Panc1 (cell line): Measurements from ENCODE around the gene ERRFI1. TPM values are rescaled to one million over a fixed set of nuclear protein-coding genes. Genes with fewer than 3 reads are reported as not detected.

ENCODE experiments used
- ATAC-seq: fragments of 200-7000 bp; cut with Tn5 transposase; 2 replicates; pipeline ENCODE4 v1.9.1; 2020; ENCODE audit warnings: mild to moderate bottlenecking, moderate library complexity
- BruUV-seq: library from RNA; stranded (reverse); fragments of 400-500 nt; replicated peaks from 2 replicates; lab custom pipeline; 2021; lab: Mats Ljungman, UMichigan
- CTCF ChIA-PET: fragments of 300-600 bp; sonication (Branson Sonifier 250); formaldehyde crosslinking; loops from one replicate; lab custom pipeline; 2022; ENCODE audit warnings: antibody characterized with exemption; lab: Charles Lee
- POLR2A ChIA-PET: fragments of 300-600 bp; sonication (Branson Sonifier 250); formaldehyde crosslinking; loops from one replicate; lab custom pipeline; 2022; ENCODE audit warnings: antibody characterized with exemption; lab: Charles Lee
- DNase-seq: peaks from one replicate; pipeline ENCODE4 v3.0.0-alpha.2; 2010; ENCODE audit warnings: low read depth, low spot score
- H3K27ac ChIP-seq: 2 replicates; pipeline ENCODE4 v1.5.1; 2011; ENCODE audit warnings: mild to moderate bottlenecking, low read length, inconsistent platforms
- H3K27me3 ChIP-seq: fragments of 200-500 bp; sonication (Bioruptor generic); 2 replicates; pipeline ENCODE4 v1.6.0; 2014; ENCODE audit warnings: low read length, inconsistent platforms; ENCODE audit not compliant: control insufficient read depth, insufficient read depth
- H3K36me3 ChIP-seq: fragments of 200-500 bp; sonication (Bioruptor generic); 2 replicates; pipeline ENCODE4 v1.5.1; 2014; ENCODE audit warnings: inconsistent platforms, mild to moderate bottlenecking, low read length, moderate library complexity; ENCODE audit not compliant: control insufficient read depth, insufficient read depth
- H3K4me1 ChIP-seq: 2 replicates; pipeline ENCODE4 v1.5.1; 2011; ENCODE audit warnings: inconsistent platforms, mild to moderate bottlenecking, low read length, moderate library complexity; ENCODE audit not compliant: control insufficient read depth, insufficient read depth
- H3K4me3 ChIP-seq, 2 experiments: 2 replicates each; pipeline ENCODE4 v1.5.1; 2011 to 2012; ENCODE audit warnings: low read depth in 2 of 2, low read length in 2 of 2, mild to moderate bottlenecking in 2 of 2, inconsistent platforms in 1 of 2, moderate library complexity in 1 of 2
- H3K9me3 ChIP-seq: fragments of 200-500 bp; sonication (Bioruptor generic); 2 replicates; pipeline ENCODE4 v1.5.1; 2014; ENCODE audit warnings: low read depth, mild to moderate bottlenecking, inconsistent platforms, low read length, moderate library complexity; ENCODE audit not compliant: control insufficient read depth, insufficient read depth
- CTCF ChIP-seq: fragments of 450-650 bp; IDR thresholded peaks from 2 replicates; pipeline ENCODE4 v1.5.1; 2017; ENCODE audit warnings: mild to moderate bottlenecking
- POLR2AphosphoS5 ChIP-seq: IDR thresholded peaks from 2 replicates; pipeline ENCODE4 v1.6.1; 2012; ENCODE audit warnings: mild to moderate bottlenecking, low read depth, low read length, moderate library complexity
- REST ChIP-seq, 2 experiments: IDR thresholded peaks; 2 replicates each; pipeline ENCODE4 v1.6.1; 2011 to 2012; ENCODE audit warnings: low read depth in 2 of 2, control low read depth in 1 of 2, low read length in 1 of 2, mild to moderate bottlenecking in 1 of 2, moderate library complexity in 1 of 2; ENCODE audit not compliant: insufficient read depth in 1 of 2
- SIN3A ChIP-seq: IDR thresholded peaks from 2 replicates; pipeline ENCODE4 v1.6.1; 2012; ENCODE audit warnings: low read depth, mild to moderate bottlenecking, low read length, moderate library complexity, borderline replicate concordance; ENCODE audit not compliant: insufficient read depth
- TCF7L2 ChIP-seq: IDR thresholded peaks from 2 replicates; pipeline ENCODE4 v1.6.1; 2011; ENCODE audit warnings: mild to moderate bottlenecking, low read depth, low read length, inconsistent platforms
- in situ Hi-C: cut with HindIII; loops from 2 replicates; pipeline ENCODE4 v1.10.0; 2016; ENCODE audit warnings: low sequenced_read_pairs, low pct_unique_long_range_greater_than_20kb
- intact Hi-C: fragments of 100-400 bp; cut with micrococcal nuclease; formaldehyde crosslinking; loops from one replicate; pipeline ENCODE4 v1.10.0; 2022; ENCODE audit not compliant: unreplicated experiment
- total RNA-seq: library from RNA; stranded (reverse); gene quantifications from one replicate; pipeline ENCODE4 v1.2.1, GENCODE V29; 2021; ENCODE audit not compliant: unreplicated experiment

ERRFI1 gene
- total RNA-seq, 1 experiment from 2014 or later: 299 TPM

GRCh38 chr1:8004113-8004802 is 21.9 kb downstream of the ERRFI1 start:
- H3K27ac ChIP-seq: peak overlapping the region; percentile 98
- no peaks in the 10 kb centered on the region for H3K27me3 ChIP-seq
- in situ Hi-C loops: no loop called here
- POLR2A ChIA-PET: no interaction called here
- H3K36me3 ChIP-seq: no peaks in the 10 kb centered on the region
- CTCF ChIA-PET: interaction anchor here (0.7 kb wide), 2 partner anchors 13 to 52 kb away, joined by 3 to 5 read pairs; no protein-coding TSS in a partner anchor
- no peaks in the 10 kb centered on the region for H3K9me3 ChIP-seq
- no peak for DNase-seq
- TSS peak; percentile 4 for BruUV-seq
- peak; percentile 33 for ATAC-seq
- intact Hi-C loops: no loop called here
- TF ChIP-seq REST (IDR thresholded peaks at IDR 0.05; ENCODE audit: insufficient read depth in 1 of 2, low read depth in 2 of 2, low read length in 1 of 2) (no peak), TCF7L2 (no peak; the same call in 1 of the 2 replicates), POLR2AphosphoS5 (no peak), SIN3A (no peak), CTCF (no peak)
- peaks cover 67% of the 10 kb centered on the region for H3K4me1 ChIP-seq
- H3K4me3 ChIP-seq: peak overlapping the region in 1 of 2 experiments; percentile 31; a peak in 2 of 4 replicates

GRCh38 chr1:8003438-8004112 is 22.5 kb downstream of the ERRFI1 start:
- ChIA-PET CTCF (interaction anchor here (0.7 kb wide), 1 partner anchor 52 kb away, joined by 3 read pairs; no protein-coding TSS in a partner anchor), POLR2A (no interaction called here)
- in situ Hi-C loops (no loop called here), intact Hi-C loops (no loop called here)
- Histone ChIP-seq H3K36me3 (no peaks in the 10 kb centered on the region), H3K27ac (peak overlapping the region; percentile 98), H3K4me1 (peaks cover 61% of the 10 kb centered on the region), H3K9me3 (no peaks in the 10 kb centered on the region), H3K27me3 (no peaks in the 10 kb centered on the region), H3K4me3 (0 out of 4 replicates have a peak overlapping the region, but pooled peaks of 1 of the 2 experiments have one; percentile 7)
- no TSS peak for BruUV-seq
- ATAC-seq (no peak), DNase-seq (no peak)
- TF ChIP-seq TCF7L2: no peak
